Measurements from ENCODE around the gene CHST11.

DNA sequence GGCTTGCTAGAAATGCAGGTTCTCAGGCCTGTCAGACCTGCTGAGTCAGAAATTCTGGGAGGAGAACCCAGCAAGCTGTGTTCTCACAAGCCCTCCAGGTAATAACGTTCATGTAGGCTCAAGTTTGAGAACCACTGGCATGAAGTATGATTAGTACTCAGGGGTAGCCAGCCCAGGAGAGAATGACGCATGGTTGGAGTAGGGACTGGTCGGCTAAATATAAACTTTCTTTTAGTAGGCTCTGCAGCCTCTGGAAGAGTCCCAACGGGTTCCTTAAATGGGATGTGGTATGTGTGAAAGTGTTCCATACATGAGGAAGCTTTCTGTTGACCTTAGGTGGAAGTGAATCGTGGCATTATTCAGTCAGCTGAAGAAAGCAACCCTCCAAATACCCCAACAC is 292.0 kb downstream of the CHST11 start:
- TF ChIP-seq, protein P1, sequence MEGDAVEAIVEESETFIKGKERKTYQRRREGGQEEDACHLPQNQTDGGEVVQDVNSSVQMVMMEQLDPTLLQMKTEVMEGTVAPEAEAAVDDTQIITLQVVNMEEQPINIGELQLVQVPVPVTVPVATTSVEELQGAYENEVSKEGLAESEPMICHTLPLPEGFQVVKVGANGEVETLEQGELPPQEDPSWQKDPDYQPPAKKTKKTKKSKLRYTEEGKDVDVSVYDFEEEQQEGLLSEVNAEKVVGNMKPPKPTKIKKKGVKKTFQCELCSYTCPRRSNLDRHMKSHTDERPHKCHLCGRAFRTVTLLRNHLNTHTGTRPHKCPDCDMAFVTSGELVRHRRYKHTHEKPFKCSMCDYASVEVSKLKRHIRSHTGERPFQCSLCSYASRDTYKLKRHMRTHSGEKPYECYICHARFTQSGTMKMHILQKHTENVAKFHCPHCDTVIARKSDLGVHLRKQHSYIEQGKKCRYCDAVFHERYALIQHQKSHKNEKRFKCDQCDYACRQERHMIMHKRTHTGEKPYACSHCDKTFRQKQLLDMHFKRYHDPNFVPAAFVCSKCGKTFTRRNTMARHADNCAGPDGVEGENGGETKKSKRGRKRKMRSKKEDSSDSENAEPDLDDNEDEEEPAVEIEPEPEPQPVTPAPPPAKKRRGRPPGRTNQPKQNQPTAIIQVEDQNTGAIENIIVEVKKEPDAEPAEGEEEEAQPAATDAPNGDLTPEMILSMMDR (conservative IDR thresholded peaks at IDR 0.05 in 1 of 2, IDR thresholded peaks at IDR 0.05 in 1 of 2; ENCODE audit: extremely low read depth in 1 of 2, insufficient read depth in 1 of 2, low read depth in 1 of 2, low read length in 2 of 2): no peak
- TF ChIP-seq EZH2 (IDR thresholded peaks at IDR 0.05; ENCODE audit: borderline replicate concordance, low read length): no peak
